Hepatic stellate cell (primary cell): ENCODE data around the gene CDH12.
"Not testable (repeated sequence)": the region's sequence is repeated elsewhere in the genome, so short reads cannot be mapped to it uniquely, and the experiment has no call there.

Source experiments
- DNase-seq: peaks from one replicate; pipeline ENCODE4 v3.0.0; 2011; ENCODE audit warnings: low spot score

CDH12 gene

GRCh38 chr5:22277006-22277405 is 576.1 kb downstream of the CDH12 start:
- no peak for DNase-seq

DNA sequence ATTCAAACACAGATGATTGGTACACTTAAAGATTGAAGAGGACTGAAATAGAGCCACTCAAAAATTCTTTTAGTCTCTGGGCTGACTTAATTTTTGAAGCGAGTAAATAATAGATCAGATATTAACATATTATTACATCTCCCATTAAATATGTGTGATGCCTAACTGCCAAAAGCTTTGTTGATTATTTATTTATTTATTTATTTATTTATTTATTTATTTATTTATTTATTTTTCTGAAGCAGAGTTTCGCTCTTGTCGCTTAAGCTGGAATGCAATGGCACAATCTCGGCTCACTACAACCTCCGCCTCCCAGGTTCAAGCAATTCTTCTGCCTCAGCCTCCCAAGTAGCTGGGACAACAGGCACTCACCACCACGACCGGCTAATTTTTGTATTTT is 587.3 kb downstream of the CDH12 start:
- not testable (repeated sequence) for DNase-seq

DNA sequence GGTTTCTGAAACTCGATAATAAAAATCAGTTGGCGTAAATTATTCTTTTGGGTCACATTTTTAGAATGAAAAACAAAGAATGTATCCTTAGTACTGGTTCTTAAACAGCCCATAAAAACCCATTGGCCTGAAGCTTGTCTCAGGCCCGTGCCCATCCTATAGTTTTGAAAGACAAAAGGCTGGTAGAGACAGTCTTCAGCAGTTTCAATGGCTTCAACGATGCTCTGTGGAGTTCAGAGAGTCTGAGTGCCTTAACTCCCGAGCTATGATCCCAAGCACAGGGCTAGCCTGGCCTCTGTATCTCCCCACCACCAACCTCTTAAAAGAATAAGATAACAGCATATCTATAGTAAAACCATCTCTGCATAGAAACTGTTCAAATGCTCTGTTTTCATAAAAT is 595.0 kb downstream of the CDH12 start:
- no peak for DNase-seq

GRCh38 chr5:22250528-22250927 is 602.6 kb downstream of the CDH12 start:
- DNase-seq = no peak

GRCh38 chr5:22249209-22249729 is 603.9 kb downstream of the CDH12 start:
- no peak for DNase-seq

DNA sequence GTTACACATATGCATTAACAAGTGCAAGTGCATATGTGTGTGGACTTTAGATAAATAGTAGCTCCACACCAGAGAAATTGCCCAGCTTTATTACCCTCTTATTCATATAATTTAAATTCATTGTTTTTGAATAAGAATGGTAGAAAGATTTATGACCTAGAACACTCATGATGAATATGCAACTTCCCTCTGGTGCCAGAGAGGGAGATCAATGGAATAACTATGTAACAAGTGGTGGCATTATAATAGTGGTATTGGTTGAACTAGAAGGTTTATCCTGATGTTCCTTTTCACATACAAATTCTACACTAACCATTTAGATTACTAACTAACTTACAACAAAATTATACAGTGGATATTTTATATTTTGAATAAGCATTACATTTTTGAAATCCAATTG is 607.4 kb downstream of the CDH12 start:
- DNase-seq = no peak

DNA sequence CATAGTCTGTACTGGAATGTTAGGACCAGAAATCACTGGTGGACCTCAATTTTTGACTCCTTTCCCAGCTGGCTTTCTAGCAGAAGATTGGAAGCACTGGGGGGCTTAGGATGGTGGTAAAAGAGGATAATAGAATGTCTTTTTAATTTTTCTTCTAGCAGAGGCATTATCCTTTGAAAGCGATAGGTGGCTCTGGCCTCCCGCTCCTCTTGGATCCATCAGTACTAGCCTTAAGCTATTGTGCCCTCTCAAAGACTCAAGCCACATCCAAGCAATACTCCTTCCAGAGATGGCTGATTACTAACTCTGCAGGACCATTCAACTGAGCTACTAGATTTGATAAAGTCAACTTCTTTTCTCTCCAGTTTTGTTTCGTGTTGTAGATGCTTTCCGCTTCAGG is 610.6 kb downstream of the CDH12 start:
- DNase-seq = no peak

- DNase-seq = no peak
These were observed 615.1 kb downstream of the CDH12 start for GRCh38 chr5:22238047-22238446.

DNA sequence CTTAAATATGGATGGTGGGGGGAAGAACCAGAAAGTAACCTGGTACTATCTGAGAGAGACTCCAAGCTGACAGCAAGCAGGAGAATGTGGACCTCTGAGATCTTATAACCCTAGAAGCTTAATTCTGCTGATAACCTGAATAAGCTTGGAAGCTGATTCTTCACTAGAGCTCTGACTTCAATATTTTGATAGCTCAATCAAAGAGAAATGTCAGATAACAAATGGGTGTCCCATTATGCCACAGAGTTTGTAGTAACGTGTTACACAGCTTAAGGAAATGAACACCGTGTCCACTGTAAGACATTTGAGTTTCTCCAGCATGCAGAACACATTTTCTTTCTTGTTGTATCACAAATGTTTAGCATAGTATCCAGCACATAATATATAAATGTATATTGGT is 626.7 kb downstream of the CDH12 start:
- no peak for DNase-seq

DNA sequence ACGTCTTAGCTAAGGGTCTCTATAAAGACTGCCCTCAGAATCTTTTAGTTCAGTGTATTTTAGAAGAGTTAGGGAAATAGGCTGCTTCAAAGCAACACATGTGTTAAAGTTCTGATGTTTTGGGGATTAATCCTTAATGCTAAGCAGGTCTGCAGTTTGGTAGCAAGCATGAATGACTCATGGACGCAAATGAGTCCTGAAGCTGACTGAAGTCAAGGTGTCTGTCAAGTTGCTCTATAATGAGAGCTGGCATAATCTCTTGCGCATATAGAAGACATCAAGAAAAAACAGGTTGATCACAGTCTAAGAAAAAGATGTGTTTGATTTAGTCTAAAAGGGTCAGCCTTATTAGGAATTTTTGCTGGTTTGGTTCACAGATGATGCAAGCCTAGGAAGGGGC is 630.1 kb downstream of the CDH12 start:
- DNase-seq = no peak

DNA sequence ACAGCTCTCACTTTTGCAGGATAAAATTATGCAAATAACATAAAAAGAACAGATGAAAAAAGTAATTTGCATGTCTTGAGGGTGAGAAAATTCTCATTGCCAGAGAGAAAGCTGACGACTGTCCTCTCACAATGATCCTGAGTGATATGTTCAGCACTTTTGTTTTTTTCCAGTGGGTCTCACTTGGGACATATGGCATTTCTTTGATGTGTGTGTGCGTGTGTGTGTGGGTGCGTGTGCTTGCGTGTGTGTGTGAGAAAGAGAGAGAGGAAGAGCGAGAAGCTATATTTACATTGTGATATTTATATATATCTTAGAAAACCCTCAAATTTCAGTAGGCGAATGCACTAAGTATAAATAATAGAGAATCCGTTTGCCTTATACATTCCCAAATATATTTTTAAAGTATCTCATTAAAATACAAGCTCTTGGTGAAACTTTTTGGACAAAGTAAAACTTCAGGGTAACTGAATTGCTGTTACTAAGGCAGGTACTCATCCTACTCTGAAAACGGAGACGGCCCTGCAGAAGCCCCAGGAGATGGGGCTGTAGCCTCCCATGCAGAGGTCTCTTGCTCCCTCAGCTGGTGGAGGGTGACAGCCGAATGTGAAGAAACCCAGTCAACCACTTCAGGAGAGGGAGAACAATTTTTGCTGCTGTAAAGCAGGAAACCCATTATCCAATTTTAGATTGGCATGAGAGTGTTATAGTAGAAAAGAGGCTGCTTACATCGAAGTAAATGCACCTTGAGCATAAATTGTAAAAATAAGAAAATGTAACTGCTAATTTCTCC is 639.2 kb downstream of the CDH12 start:
- not testable (repeated sequence) for DNase-seq

- not testable (repeated sequence) for DNase-seq
These were observed 640.7 kb downstream of the CDH12 start for GRCh38 chr5:22212254-22212991.

DNA sequence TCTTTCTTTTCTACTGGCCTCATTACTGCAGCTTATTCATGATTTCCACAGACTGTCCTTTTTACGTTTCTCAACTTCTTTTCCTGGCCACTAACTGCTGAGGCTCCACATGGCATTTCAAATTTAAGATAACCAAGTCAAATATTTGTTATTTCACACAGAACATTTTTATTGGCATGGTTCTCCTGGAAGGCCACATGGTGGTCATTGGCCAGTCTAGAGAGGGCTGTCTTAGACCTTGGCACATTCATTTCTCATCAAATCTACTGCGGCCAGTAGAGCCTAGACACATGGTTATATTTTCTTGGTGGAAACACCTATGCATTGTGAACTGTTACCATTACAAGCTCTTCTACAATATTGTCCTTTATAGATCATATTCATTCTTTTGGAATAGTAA is 644.7 kb downstream of the CDH12 start:
- not testable (repeated sequence) for DNase-seq

DNA sequence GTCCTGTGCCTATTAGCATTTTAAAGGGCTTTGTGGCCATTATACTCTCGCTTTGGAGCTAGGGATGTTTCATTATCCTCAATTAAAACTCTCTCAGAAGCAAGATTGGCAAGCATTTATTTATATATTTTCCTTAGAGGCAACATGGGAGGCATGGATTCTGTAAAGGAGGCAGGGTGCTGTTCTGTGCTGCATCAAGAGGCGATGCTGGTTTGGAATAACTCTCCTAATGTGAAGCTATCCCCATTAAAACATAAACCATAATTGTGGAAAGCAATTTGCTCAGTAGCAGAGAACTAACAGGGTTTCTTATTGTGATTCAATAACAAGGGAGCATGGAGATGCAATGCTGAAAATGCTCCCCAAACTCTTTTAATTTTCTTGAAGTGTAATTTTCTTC is 664.5 kb downstream of the CDH12 start:
- DNase-seq = not testable (repeated sequence)

- DNase-seq = not testable (repeated sequence)
These were observed 665.4 kb downstream of the CDH12 start for GRCh38 chr5:22187632-22188228.

- DNase-seq = not testable (repeated sequence)
These were observed 683.9 kb downstream of the CDH12 start for GRCh38 chr5:22169226-22169625.

GRCh38 chr5:22168704-22169103 is 684.4 kb downstream of the CDH12 start:
- not testable (repeated sequence) for DNase-seq

GRCh38 chr5:22165931-22166330 is 687.2 kb downstream of the CDH12 start:
- DNase-seq = not testable (repeated sequence)

- not testable (repeated sequence) for DNase-seq
These were observed 688.0 kb downstream of the CDH12 start for GRCh38 chr5:22164910-22165748.

GRCh38 chr5:22156953-22157352 is 696.2 kb downstream of the CDH12 start:
- not testable (repeated sequence) for DNase-seq

DNA sequence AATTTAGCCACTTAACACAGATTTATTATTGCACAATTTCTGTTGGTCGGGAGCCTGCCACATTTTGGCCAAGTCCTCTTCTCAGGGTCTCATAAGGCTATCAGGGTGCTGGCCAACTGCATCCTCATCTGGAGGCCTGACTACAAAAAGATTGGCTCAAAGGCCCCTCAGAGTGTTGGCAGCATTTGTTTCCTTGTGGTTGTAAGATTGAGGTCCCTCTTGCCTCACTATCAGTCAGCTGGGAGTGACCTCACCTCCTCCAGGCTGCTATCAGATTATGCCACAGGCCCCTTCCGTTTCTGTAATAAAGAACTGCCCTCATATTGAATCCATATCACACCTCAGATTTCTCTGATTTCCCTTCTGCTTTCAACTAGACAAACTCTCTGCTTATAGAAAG is 698.4 kb downstream of the CDH12 start:
- DNase-seq = not testable (repeated sequence)

- DNase-seq = not testable (repeated sequence)
These were observed 701.3 kb downstream of the CDH12 start for GRCh38 chr5:22151801-22152200.
